Measurements from ENCODE around the gene THSD7B. TPM values are rescaled to one million over a fixed set of nuclear protein-coding genes. Genes with fewer than 3 reads are reported as not detected.

Gene THSD7B
- polyA plus RNA-seq, 1 donor = 0.42 TPM

GRCh38 chr2:137192366-137193310 lies 427.3 kb downstream of the THSD7B start:
- peak; percentile 5 for DNase-seq (ENCODE audit: low read depth)

- no peak for DNase-seq (ENCODE audit: low read depth)
Measured at GRCh38 chr2:137193401-137193800, 428.1 kb downstream of the THSD7B start.

GRCh38 chr2:137194111-137194510 lies 428.8 kb downstream of the THSD7B start:
- DNase-seq (ENCODE audit: low read depth) = no peak

- DNase-seq (ENCODE audit: low read depth) = no peak
Measured at GRCh38 chr2:137199751-137200150, 434.4 kb downstream of the THSD7B start.

GRCh38 chr2:137202318-137202717 lies 437.0 kb downstream of the THSD7B start:
- DNase-seq (ENCODE audit: low read depth) = no peak

- no peak for DNase-seq (ENCODE audit: low read depth)
Measured at GRCh38 chr2:137205324-137205723, 440.0 kb downstream of the THSD7B start.

GRCh38 chr2:137206069-137206468 lies 440.7 kb downstream of the THSD7B start:
- no peak for DNase-seq (ENCODE audit: low read depth)

GRCh38 chr2:137207030-137207429 lies 441.7 kb downstream of the THSD7B start:
- no peak for DNase-seq (ENCODE audit: low read depth)

GRCh38 chr2:137208431-137208891 lies 443.1 kb downstream of the THSD7B start:
- no peak for DNase-seq (ENCODE audit: low read depth)

- DNase-seq (ENCODE audit: low read depth) = no peak
Measured at GRCh38 chr2:137210039-137210438, 444.7 kb downstream of the THSD7B start.

- DNase-seq (ENCODE audit: low read depth) = no peak
Measured at GRCh38 chr2:137211761-137212160, 446.4 kb downstream of the THSD7B start.

- no peak for DNase-seq (ENCODE audit: low read depth)
Measured at GRCh38 chr2:137220438-137220993, 455.2 kb downstream of the THSD7B start.

- DNase-seq (ENCODE audit: low read depth) = no peak
Measured at GRCh38 chr2:137221797-137222492, 456.6 kb downstream of the THSD7B start.

- no peak for DNase-seq (ENCODE audit: low read depth)
Measured at GRCh38 chr2:137223722-137224121, 458.4 kb downstream of the THSD7B start.

GRCh38 chr2:137228566-137228965 lies 463.2 kb downstream of the THSD7B start:
- DNase-seq (ENCODE audit: low read depth) = no peak

GRCh38 chr2:137229834-137230233 lies 464.5 kb downstream of the THSD7B start:
- no peak for DNase-seq (ENCODE audit: low read depth)

- no peak for DNase-seq (ENCODE audit: low read depth)
Measured at GRCh38 chr2:137231628-137232027, 466.3 kb downstream of the THSD7B start.

GRCh38 chr2:137232076-137232475 lies 466.7 kb downstream of the THSD7B start:
- no peak for DNase-seq (ENCODE audit: low read depth)

GRCh38 chr2:137233091-137233490 lies 467.7 kb downstream of the THSD7B start:
- DNase-seq (ENCODE audit: low read depth) = no peak

GRCh38 chr2:137237055-137237454 lies 471.7 kb downstream of the THSD7B start:
- DNase-seq (ENCODE audit: low read depth) = peak; percentile 14

- DNase-seq (ENCODE audit: low read depth) = no peak
Measured at GRCh38 chr2:137238065-137238464, 472.7 kb downstream of the THSD7B start.

GRCh38 chr2:137249463-137250130 lies 484.3 kb downstream of the THSD7B start:
- no peak for DNase-seq (ENCODE audit: low read depth)
